H9 (cell line): ENCODE data around the gene FCN1. TPM values are rescaled to one million over a fixed set of nuclear protein-coding genes. Genes with fewer than 3 reads are reported as not detected.

Experiments used
- DNase-seq: peaks from one replicate; pipeline ENCODE4 v3.0.0-alpha.2; 2017
- H2AFZ ChIP-seq: one replicate; pipeline ENCODE4 v1.6.1; 2013; ENCODE audit warnings: mild to moderate bottlenecking, low read length, control low read depth, moderate library complexity
- H2AK5ac ChIP-seq: 2 replicates; pipeline ENCODE4 v1.6.1; 2013; ENCODE audit warnings: low read length, control low read depth, mixed read lengths; ENCODE audit not compliant: insufficient read length
- H2BK120ac ChIP-seq: one replicate; pipeline ENCODE4 v1.6.1; 2013; ENCODE audit warnings: low read depth, mild to moderate bottlenecking, low read length, control low read depth, inconsistent platforms; ENCODE audit not compliant: poor library complexity, severe bottlenecking
- H2BK12ac ChIP-seq: 2 replicates; pipeline ENCODE4 v1.6.1; 2013; ENCODE audit warnings: low read length, control low read depth, mixed read lengths, low read depth; ENCODE audit not compliant: insufficient read length
- H2BK15ac ChIP-seq: 2 replicates; pipeline ENCODE4 v1.6.1; 2013; ENCODE audit warnings: low read depth, low read length, control low read depth
- H2BK20ac ChIP-seq: one replicate; pipeline ENCODE4 v1.6.1; 2013; ENCODE audit warnings: low read depth, mild to moderate bottlenecking, low read length, control low read depth, inconsistent platforms; ENCODE audit not compliant: poor library complexity, severe bottlenecking
- H2BK5ac ChIP-seq: 2 replicates; pipeline ENCODE4 v1.6.1; 2013; ENCODE audit warnings: low read length, control low read depth, mixed read lengths; ENCODE audit not compliant: insufficient read length
- H3K14ac ChIP-seq: 2 replicates; pipeline ENCODE4 v1.6.1; 2013; ENCODE audit warnings: low read length, control low read depth; ENCODE audit not compliant: insufficient read depth
- H3K18ac ChIP-seq: 2 replicates; pipeline ENCODE4 v1.6.1; 2013; ENCODE audit warnings: low read depth, mild to moderate bottlenecking, mixed read lengths, low read length, control low read depth; ENCODE audit not compliant: insufficient read length
- H3K23ac ChIP-seq: 2 replicates; pipeline ENCODE4 v1.6.1; 2013; ENCODE audit warnings: low read length, control low read depth, mixed read lengths, low read depth; ENCODE audit not compliant: insufficient read length
- H3K23me2 ChIP-seq: 2 replicates; pipeline ENCODE4 v1.6.1; 2013; ENCODE audit warnings: low read depth, mild to moderate bottlenecking, mixed read lengths, low read length, control low read depth; ENCODE audit not compliant: insufficient read length, poor library complexity, severe bottlenecking
- H3K27ac ChIP-seq: 2 replicates; pipeline ENCODE4 v1.5.1; 2013; ENCODE audit warnings: low read length, control low read depth, mixed read lengths, low read depth; ENCODE audit not compliant: insufficient read length
- H3K27me3 ChIP-seq: 2 replicates; pipeline ENCODE4 v1.6.1; 2013; ENCODE audit warnings: low read length, control low read depth, inconsistent platforms; ENCODE audit not compliant: insufficient read depth
- H3K4ac ChIP-seq: 2 replicates; pipeline ENCODE4 v1.6.1; 2013; ENCODE audit warnings: low read depth, mild to moderate bottlenecking, control low read depth, inconsistent platforms, low read length, moderate library complexity
- H3K4me1 ChIP-seq: 2 replicates; pipeline ENCODE4 v1.6.1; 2013; ENCODE audit warnings: low read length, control low read depth, inconsistent platforms; ENCODE audit not compliant: insufficient read depth
- H3K4me2 ChIP-seq: 2 replicates; pipeline ENCODE4 v1.6.1; 2013; ENCODE audit warnings: low read length, control low read depth, mixed read lengths; ENCODE audit not compliant: insufficient read length, insufficient read depth
- H3K56ac ChIP-seq: 2 replicates; pipeline ENCODE4 v1.6.1; 2013; ENCODE audit warnings: low read depth, mild to moderate bottlenecking, mixed read lengths, low read length, control low read depth; ENCODE audit not compliant: insufficient read length
- H3K79me1 ChIP-seq: 2 replicates; pipeline ENCODE4 v1.6.1; 2013; ENCODE audit warnings: low read depth, mild to moderate bottlenecking, moderate library complexity, low read length, control low read depth, inconsistent platforms; ENCODE audit not compliant: insufficient read depth, poor library complexity, severe bottlenecking
- H3K79me2 ChIP-seq: 2 replicates; pipeline ENCODE4 v1.6.1; 2013; ENCODE audit warnings: low read length, control low read depth, inconsistent platforms; ENCODE audit not compliant: insufficient read depth
- H3K9ac ChIP-seq: 2 replicates; pipeline ENCODE4 v1.6.1; 2013; ENCODE audit warnings: low read length, control low read depth, mixed read lengths; ENCODE audit not compliant: insufficient read length; ENCODE audit errors: extremely low read depth
- H3K9me3 ChIP-seq: one replicate; pipeline ENCODE4 v1.6.1; 2013; ENCODE audit warnings: low read depth, low read length, inconsistent platforms; ENCODE audit not compliant: control insufficient read depth
- H3T11ph ChIP-seq: one replicate; pipeline ENCODE4 v1.6.1; 2013; ENCODE audit warnings: mild to moderate bottlenecking, low read length, control low read depth, inconsistent platforms
- H4K20me1 ChIP-seq: one replicate; pipeline ENCODE4 v1.6.1; 2013; ENCODE audit not compliant: control insufficient read depth, insufficient read length, insufficient read depth
- H4K5ac ChIP-seq: 2 replicates; pipeline ENCODE4 v1.6.1; 2013; ENCODE audit warnings: low read depth, mild to moderate bottlenecking, mixed read lengths, low read length, control low read depth; ENCODE audit not compliant: insufficient read length
- H4K8ac ChIP-seq: replicated peaks from 2 replicates; pipeline ENCODE4 v1.6.1; 2013; ENCODE audit warnings: low read length, control low read depth, mixed read lengths, low read depth; ENCODE audit not compliant: insufficient read length
- H4K91ac ChIP-seq: 2 replicates; pipeline ENCODE4 v1.6.1; 2013; ENCODE audit warnings: low read depth, mild to moderate bottlenecking, moderate library complexity, mixed read lengths, low read length, control low read depth; ENCODE audit not compliant: insufficient read length
- H3K27ac Mint-ChIP-seq, 3 experiments: 2 replicates in 2 of 3; 3 replicates in 1 of 3; pipeline ENCODE4 v1.8.0; 2020 to 2021; ENCODE audit warnings: mixed read lengths in 3 of 3, mild to moderate bottlenecking in 1 of 3, moderate library complexity in 1 of 3
- H3K27me3 Mint-ChIP-seq: 2 replicates; pipeline ENCODE4 v1.8.0; 2021; ENCODE audit warnings: low read depth, mild to moderate bottlenecking, moderate library complexity, mixed read lengths
- H3K36me3 Mint-ChIP-seq, 3 experiments: 2 replicates in 2 of 3; 3 replicates in 1 of 3; pipeline ENCODE4 v1.8.0; 2020 to 2021; ENCODE audit warnings: low read depth in 3 of 3, mixed read lengths in 3 of 3; ENCODE audit not compliant: insufficient read depth in 1 of 3
- H3K4me1 Mint-ChIP-seq, 2 experiments: 2 replicates each; pipeline ENCODE4 v1.8.0; 2020; ENCODE audit warnings: mixed read lengths in 2 of 2
- H3K4me3 Mint-ChIP-seq, 2 experiments: 2 replicates in 1 of 2; 3 replicates in 1 of 2; pipeline ENCODE4 v1.8.0; 2020 to 2021; ENCODE audit warnings: mild to moderate bottlenecking in 2 of 2, mixed read lengths in 2 of 2, moderate library complexity in 1 of 2
- H3K9me3 Mint-ChIP-seq, 2 experiments: 2 replicates in 1 of 2; 3 replicates in 1 of 2; pipeline ENCODE4 v1.8.0; 2020; ENCODE audit warnings: mild to moderate bottlenecking in 2 of 2, mixed read lengths in 2 of 2, moderate library complexity in 1 of 2
- WGBS: extraction: QIAGEN DNeasy Blood & Tissue Kit; methylation state at CpG from one replicate; pipeline ENCODE4 v1.1.7; 2013; ENCODE audit warnings: missing lambda C conversion rate, low lambda C conversion rate, mixed read lengths; ENCODE audit not compliant: insufficient read length; ENCODE audit errors: extremely low coverage; 5-methylcytosine and 5-hydroxymethylcytosine counted together
- total RNA-seq: library from RNA; stranded (reverse); gene quantifications from 2 replicates; pipeline ENCODE4 v1.2.1, GENCODE V29; 2021
- TF ChIP-seq, protein P1 (sequence below): fragments of 200-600 bp; sonication (generic); conservative IDR thresholded peaks from 3 replicates; pipeline ENCODE4 v1.8.0; 2021; ENCODE audit warnings: antibody characterized with exemption, mild to moderate bottlenecking

Gene FCN1
- total RNA-seq, 1 experiment from 2014 or later, result not detected

DNA sequence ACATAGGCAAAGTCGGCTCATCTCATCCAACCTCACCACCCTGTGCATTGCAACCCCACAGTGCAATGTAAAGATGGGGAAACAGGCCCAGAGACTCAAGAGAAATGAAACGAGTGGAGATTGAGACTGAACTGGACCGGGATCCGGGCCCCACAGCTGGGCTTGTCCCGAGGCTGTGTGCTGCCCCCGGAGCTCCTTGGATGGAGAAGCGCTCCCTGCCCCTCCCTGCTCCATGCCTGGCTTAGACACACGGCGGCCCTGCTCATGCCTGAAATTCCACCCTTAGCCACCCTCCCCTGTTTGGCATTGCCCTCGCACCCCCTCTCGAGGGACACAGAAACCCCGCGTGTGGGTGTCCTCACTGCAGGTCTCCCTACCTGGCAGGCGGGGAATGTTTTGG is 27.2 kb upstream of the FCN1 start:
- Histone ChIP-seq H3T11ph (no peak overlapping the region), H3K27ac (no peak overlapping the region), H3K56ac (no peak overlapping the region), H3K9ac (no peak overlapping the region), H4K91ac (no peak overlapping the region), H3K23ac (no peak overlapping the region), H3K27me3 (no peaks in the 10 kb centered on the region; the same call in 1 of the 2 replicates), H3K14ac (no peak overlapping the region), H3K79me1 (no peaks in the 10 kb centered on the region), H2BK120ac (no peak overlapping the region), H2AK5ac (no peak overlapping the region), H2BK5ac (no peak overlapping the region), H3K4me2 (no peak overlapping the region), H2BK20ac (no peak overlapping the region), H3K18ac (no peak overlapping the region), H3K9me3 (no peaks in the 10 kb centered on the region), H2AFZ (no peak overlapping the region), H2BK15ac (no peak overlapping the region), H2BK12ac (no peak overlapping the region), H4K8ac (no peak overlapping the region), H4K5ac (no peak overlapping the region), H3K79me2 (no peaks in the 10 kb centered on the region), H3K23me2 (no peaks in the 10 kb centered on the region), H3K4me1 (no peaks in the 10 kb centered on the region), H3K4ac (no peak overlapping the region), H4K20me1 (no peaks in the 10 kb centered on the region)
- WGBS, result no CpG with 5 or more reads among the region's 14 CpGs
- Mint-ChIP-seq H3K4me1 (peaks cover 8 to 10% of the 10 kb centered on the region in 2 experiments), H3K27me3 (peaks cover 19% of the 10 kb centered on the region), H3K4me3 (no peak overlapping the region), H3K9me3 (no peaks in the 10 kb centered on the region), H3K27ac (peak overlapping the region in 1 of 3 experiments; percentile 49; a peak in 1 of 7 replicates), H3K36me3 (no peaks in the 10 kb centered on the region)
- DNase-seq, result no peak
- TF ChIP-seq, protein P1, sequence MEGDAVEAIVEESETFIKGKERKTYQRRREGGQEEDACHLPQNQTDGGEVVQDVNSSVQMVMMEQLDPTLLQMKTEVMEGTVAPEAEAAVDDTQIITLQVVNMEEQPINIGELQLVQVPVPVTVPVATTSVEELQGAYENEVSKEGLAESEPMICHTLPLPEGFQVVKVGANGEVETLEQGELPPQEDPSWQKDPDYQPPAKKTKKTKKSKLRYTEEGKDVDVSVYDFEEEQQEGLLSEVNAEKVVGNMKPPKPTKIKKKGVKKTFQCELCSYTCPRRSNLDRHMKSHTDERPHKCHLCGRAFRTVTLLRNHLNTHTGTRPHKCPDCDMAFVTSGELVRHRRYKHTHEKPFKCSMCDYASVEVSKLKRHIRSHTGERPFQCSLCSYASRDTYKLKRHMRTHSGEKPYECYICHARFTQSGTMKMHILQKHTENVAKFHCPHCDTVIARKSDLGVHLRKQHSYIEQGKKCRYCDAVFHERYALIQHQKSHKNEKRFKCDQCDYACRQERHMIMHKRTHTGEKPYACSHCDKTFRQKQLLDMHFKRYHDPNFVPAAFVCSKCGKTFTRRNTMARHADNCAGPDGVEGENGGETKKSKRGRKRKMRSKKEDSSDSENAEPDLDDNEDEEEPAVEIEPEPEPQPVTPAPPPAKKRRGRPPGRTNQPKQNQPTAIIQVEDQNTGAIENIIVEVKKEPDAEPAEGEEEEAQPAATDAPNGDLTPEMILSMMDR, result no peak
